HFF-Myc (cell line): ENCODE data around the gene FRS3.
A peak's percentile ranks its signal among the peaks of the same experiment; 100 is the strongest.

Experiments
- DNase-seq: peaks from one replicate; pipeline ENCODE4 v3.0.0-alpha.2; 2011; ENCODE audit warnings: low read depth; ENCODE audit errors: extremely low read depth
- H3K4me3 ChIP-seq: replicated peaks from 2 replicates; pipeline ENCODE4 v1.5.1; 2011; ENCODE audit warnings: low read depth, mild to moderate bottlenecking, control low read depth, low read length
- TF ChIP-seq, protein P1 (sequence below): IDR thresholded peaks from 2 replicates; pipeline ENCODE4 v1.5.1; 2012; ENCODE audit warnings: mild to moderate bottlenecking, low read depth, low read length, control low read depth; ENCODE audit errors: missing control alignments

FRS3 gene

GRCh38 chr6:41791305-41791704 is 11.6 kb upstream of the FRS3 start:
- TF ChIP-seq, protein P1, sequence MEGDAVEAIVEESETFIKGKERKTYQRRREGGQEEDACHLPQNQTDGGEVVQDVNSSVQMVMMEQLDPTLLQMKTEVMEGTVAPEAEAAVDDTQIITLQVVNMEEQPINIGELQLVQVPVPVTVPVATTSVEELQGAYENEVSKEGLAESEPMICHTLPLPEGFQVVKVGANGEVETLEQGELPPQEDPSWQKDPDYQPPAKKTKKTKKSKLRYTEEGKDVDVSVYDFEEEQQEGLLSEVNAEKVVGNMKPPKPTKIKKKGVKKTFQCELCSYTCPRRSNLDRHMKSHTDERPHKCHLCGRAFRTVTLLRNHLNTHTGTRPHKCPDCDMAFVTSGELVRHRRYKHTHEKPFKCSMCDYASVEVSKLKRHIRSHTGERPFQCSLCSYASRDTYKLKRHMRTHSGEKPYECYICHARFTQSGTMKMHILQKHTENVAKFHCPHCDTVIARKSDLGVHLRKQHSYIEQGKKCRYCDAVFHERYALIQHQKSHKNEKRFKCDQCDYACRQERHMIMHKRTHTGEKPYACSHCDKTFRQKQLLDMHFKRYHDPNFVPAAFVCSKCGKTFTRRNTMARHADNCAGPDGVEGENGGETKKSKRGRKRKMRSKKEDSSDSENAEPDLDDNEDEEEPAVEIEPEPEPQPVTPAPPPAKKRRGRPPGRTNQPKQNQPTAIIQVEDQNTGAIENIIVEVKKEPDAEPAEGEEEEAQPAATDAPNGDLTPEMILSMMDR, result no peak
- no peak for DNase-seq
- H3K4me3 ChIP-seq, result no peak overlapping the region

GRCh38 chr6:41790045-41790444 is 10.3 kb upstream of the FRS3 start:
- TF ChIP-seq, protein P1, result no peak
- no peak for DNase-seq
- H3K4me3 ChIP-seq, result no peak overlapping the region

GRCh38 chr6:41789390-41789724 is 9.7 kb upstream of the FRS3 start:
- no peak for DNase-seq
- H3K4me3 ChIP-seq, result no peak overlapping the region; the same call in 1 of the 2 replicates
- TF ChIP-seq, protein P1, result no peak

GRCh38 chr6:41787219-41787917 is 7.7 kb upstream of the FRS3 start, which contains the start of gene TOMM6:
Gene TOMM6 (plus strand): TSS chr6:41787694. CDS start chr6:41787698, 4 bp downstream.
- TF ChIP-seq, protein P1, result peak; percentile 78
- peak; percentile 75 for DNase-seq
- H3K4me3 ChIP-seq, result peak within 1 kb of the TSS; percentile 67

- DNase-seq, result no peak
- TF ChIP-seq, protein P1, result peak; percentile 65
- peak overlapping the region; percentile 67 for H3K4me3 ChIP-seq
These were observed 6.9 kb upstream of the FRS3 start for GRCh38 chr6:41786451-41787218.

DNA sequence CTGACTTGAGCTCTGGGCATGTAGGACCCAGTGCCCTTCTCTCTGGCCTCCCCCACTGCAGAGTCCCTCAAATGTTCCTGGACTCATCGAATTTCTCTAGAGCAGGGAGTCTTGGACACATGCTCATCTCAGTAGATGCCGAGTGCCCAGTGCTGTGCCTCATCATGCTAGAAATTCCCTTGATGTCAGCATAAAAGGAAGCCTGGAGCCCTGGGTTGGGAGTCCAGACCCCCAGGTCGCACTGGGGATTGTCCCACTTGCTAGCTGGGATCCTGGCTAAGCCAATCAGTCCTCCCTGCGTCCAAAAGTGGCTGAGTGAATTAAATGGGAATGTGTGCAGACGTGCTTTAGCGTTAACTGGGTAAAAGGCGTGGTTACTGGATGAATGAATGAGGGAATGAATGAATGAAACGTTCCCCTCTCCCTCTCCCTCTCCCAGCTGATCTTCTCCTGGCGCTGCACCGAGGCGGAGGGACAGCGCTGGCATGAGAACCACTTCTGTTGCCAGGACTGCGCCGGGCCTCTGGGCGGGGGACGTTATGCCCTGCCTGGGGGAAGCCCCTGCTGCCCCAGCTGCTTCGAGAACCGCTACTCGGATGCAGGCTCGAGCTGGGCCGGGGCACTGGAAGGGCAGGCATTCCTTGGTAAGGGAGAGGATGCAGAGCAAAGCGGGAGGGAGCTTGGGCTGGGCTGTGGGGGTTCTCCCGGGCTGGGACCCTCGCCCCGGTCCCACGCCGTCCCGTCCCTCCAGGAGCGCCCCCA is 6.2 kb upstream of the FRS3 start:
- no peak for DNase-seq
- H3K4me3 ChIP-seq, result peak overlapping the region; percentile 67
- TF ChIP-seq, protein P1, result no peak
